SK-N-SH (cell line): ENCODE measurements around the gene SMYD3.

Experiments
- RFX5 ChIP-seq: IDR thresholded peaks from 2 replicates; pipeline ENCODE4 v1.6.1; 2012; ENCODE audit warnings: mild to moderate bottlenecking, improper control_type of control experiment, low read length
- SIN3A ChIP-seq: IDR thresholded peaks from 2 replicates; pipeline ENCODE4 v1.6.1; 2012; ENCODE audit warnings: low read depth, mild to moderate bottlenecking, low read length, moderate library complexity, borderline replicate concordance
- ZBTB33 ChIP-seq: IDR thresholded peaks from 2 replicates; pipeline ENCODE4 v1.4.0; 2012; ENCODE audit warnings: low read depth, borderline replicate concordance

- no peak for TF ChIP-seq SIN3A
- TF ChIP-seq RFX5, result no peak
- TF ChIP-seq ZBTB33, result no peak
Measured at GRCh38 chr1:245791410-245792312, 715.4 kb downstream of the SMYD3 start.
